Measurements from ENCODE around the gene VAV1. TPM values are rescaled to one million over a fixed set of nuclear protein-coding genes. Genes with fewer than 3 reads are reported as not detected.

VAV1 gene
- total and polyA plus RNA-seq, 2 of the 8 experiments (the other 6 are each of a cell fraction or from before 2014, with no cell fraction given): 0.21 to 0.22 TPM

- FAIRE-seq: no peak
- Histone ChIP-seq H3K27ac (ENCODE audit: low read depth, low read length) (no peak overlapping the region), H3K4ac (replicated peaks; ENCODE audit: insufficient read length, low read depth, low read length) (no peak overlapping the region), H3K56ac (replicated peaks; ENCODE audit: insufficient read length, low read depth, low read length) (no peak overlapping the region), H3K14ac (ENCODE audit: insufficient read length) (no peak overlapping the region), H3K4me2 (ENCODE audit: insufficient read depth in 1 of 2, low read depth in 2 of 2, low read length in 2 of 2) (no peak overlapping the region), H3K18ac (ENCODE audit: extremely low read depth, low read length) (no peak overlapping the region), H3K27me3 (replicated peaks in 1 of 4; ENCODE audit: control insufficient read depth in 3 of 4, extremely low read depth in 1 of 4, insufficient read depth in 3 of 4, low read length in 3 of 4) (no peaks in the 10 kb centered on the region), H4K91ac (replicated peaks; ENCODE audit: insufficient read length, low read length) (no peak overlapping the region), H3K36me3 (ENCODE audit: control insufficient read depth in 2 of 4, insufficient read depth in 4 of 4, low read length in 3 of 4) (no peaks in the 10 kb centered on the region), H2BK120ac (replicated peaks; ENCODE audit: low read depth, low read length) (no peak overlapping the region), H4K5ac (ENCODE audit: insufficient read length, low read depth, low read length) (no peak overlapping the region), H3K23me2 (ENCODE audit: low read depth, low read length) (no peaks in the 10 kb centered on the region), H3K4me3 (ENCODE audit: extremely low read depth in 1 of 4, insufficient read depth in 2 of 4, low read depth in 3 of 4, low read length in 4 of 4) (no peak overlapping the region), H4K8ac (ENCODE audit: extremely low read depth, insufficient read depth, low read length) (no peak overlapping the region), H3K9me3 (ENCODE audit: insufficient read depth in 2 of 2, low read depth in 1 of 2, low read length in 1 of 2) (peaks cover 39 to 54% of the 10 kb centered on the region in 2 experiments), H4K20me1 (replicated peaks in 1 of 2; ENCODE audit: control insufficient read depth in 1 of 2, insufficient read depth in 2 of 2, low read length in 2 of 2) (no peaks in the 10 kb centered on the region), H2AFZ (ENCODE audit: low read length) (no peak overlapping the region), H2AK5ac (ENCODE audit: low read depth, low read length) (no peak overlapping the region), H3K79me2 (ENCODE audit: control insufficient read depth in 1 of 2, insufficient read depth in 2 of 2, low read length in 2 of 2) (no peaks in the 10 kb centered on the region), H2BK12ac (ENCODE audit: low read depth, low read length) (no peak overlapping the region), H3K9ac (replicated peaks in 1 of 4; ENCODE audit: extremely low read depth in 1 of 4, low read depth in 3 of 4, low read length in 3 of 4) (no peak overlapping the region), H3K23ac (ENCODE audit: insufficient read length) (no peak overlapping the region), H3K79me1 (ENCODE audit: low read depth, low read length) (no peaks in the 10 kb centered on the region), H3K4me1 (replicated peaks in 1 of 4; ENCODE audit: control insufficient read depth in 3 of 4, insufficient read depth in 4 of 4, low read length in 3 of 4) (no peaks in the 10 kb centered on the region), H2BK20ac (ENCODE audit: low read length) (no peak overlapping the region), H2BK5ac (ENCODE audit: low read depth, low read length) (no peak overlapping the region), H2BK15ac (ENCODE audit: low read length) (no peak overlapping the region)
- WGBS, 2 experiments (ENCODE audit: extremely low coverage in 1 of 2, insufficient coverage in 1 of 2, insufficient read length in 1 of 2, insufficient replicate concordance in 2 of 2, low coverage in 1 of 2, low lambda C conversion rate in 2 of 2, missing lambda C conversion rate in 1 of 2): 55% methylated on average over 6 of the region's 6 CpGs; no CpG with 5 or more reads in 1 of the 2 experiments
- ChIA-PET CTCF (ENCODE audit: partially characterized antibody) (interaction anchor here (0.5 kb wide), 1 partner anchor 28 kb away, joined by 3 read pairs; no protein-coding TSS in a partner anchor), POLR2A (ENCODE audit: partially characterized antibody) (no interaction called here)
- DNase-seq (ENCODE audit: low read depth in 1 of 2, low spot score in 2 of 2): no peak
- TF ChIP-seq ASH2L (IDR thresholded peaks at IDR 0.05; ENCODE audit: low read length) (no peak), RFX5 (IDR thresholded peaks at IDR 0.05; ENCODE audit: borderline replicate concordance, low read depth, low read length) (no peak), CTBP2 (IDR thresholded peaks at IDR 0.05; ENCODE audit: borderline replicate concordance, insufficient read depth, insufficient read length, low read length) (no peak), RXRA (IDR thresholded peaks at IDR 0.05; ENCODE audit: insufficient read depth, low read depth, low read length) (no peak), SUZ12 (IDR thresholded peaks at IDR 0.05; ENCODE audit: low read length) (no peak), EGR1 (IDR thresholded peaks at IDR 0.05; ENCODE audit: borderline replicate concordance, low read depth, low read length) (no peak)
Observed at GRCh38 chr19:6791237-6791636, 18.7 kb downstream of the VAV1 start.

Measured in H1 (cell line).